GM12891 (cell line): ENCODE measurements around the gene INO80.

ENCODE experiments used
- POLR2A ChIP-seq: IDR thresholded peaks from 2 replicates; pipeline ENCODE4 v1.6.1; 2011; ENCODE audit warnings: low read depth, low read length, control low read depth
- POLR2AphosphoS5 ChIP-seq: IDR thresholded peaks from 2 replicates; pipeline ENCODE4 v1.6.1; 2011; ENCODE audit warnings: low read depth, low read length, control low read depth
- POU2F2 ChIP-seq: IDR thresholded peaks from 2 replicates; pipeline ENCODE4 v1.6.1; 2011; ENCODE audit warnings: low read depth, mild to moderate bottlenecking, control low read depth, low read length, moderate library complexity

DNA sequence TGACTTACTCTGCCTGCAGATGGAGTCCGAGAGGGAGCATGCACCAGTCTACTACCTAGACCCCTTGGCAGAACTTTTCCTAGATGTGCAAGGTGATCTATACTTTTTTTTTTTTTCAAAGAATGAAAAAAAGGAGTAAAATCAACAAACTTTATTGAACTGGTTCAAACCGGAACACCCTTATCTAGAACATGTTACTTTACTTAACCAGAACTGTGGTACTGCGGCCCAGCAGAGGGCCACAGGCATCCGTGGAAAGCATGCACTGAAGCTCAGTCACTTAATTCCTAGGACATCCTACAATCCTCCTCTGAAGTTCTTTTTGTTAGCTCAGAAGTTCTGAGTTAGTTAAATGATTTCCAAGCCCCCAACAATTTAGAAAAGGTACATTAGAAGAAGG is 141.2 kb downstream of the INO80 start:
- no peak for TF ChIP-seq POLR2A
- TF ChIP-seq POLR2AphosphoS5: no peak
- no peak for TF ChIP-seq POU2F2
